Glutamatergic neuron (in vitro differentiated cells): Measurements from ENCODE around the gene ANKRD36C. TPM values are rescaled to one million over a fixed set of nuclear protein-coding genes. Genes with fewer than 3 reads are reported as not detected.
"Not testable (repeated sequence)": the region's sequence is repeated elsewhere in the genome, so short reads cannot be mapped to it uniquely, and the experiment has no call there.

Experiments
- DNase-seq: peaks from one replicate; pipeline ENCODE4 v3.0.0; 2022
- H3K27ac Mint-ChIP-seq: one replicate; pipeline ENCODE4 v1.8.0; 2020; ENCODE audit warnings: mild to moderate bottlenecking, mixed read lengths, inconsistent platforms; ENCODE audit not compliant: unreplicated experiment
- H3K27me3 Mint-ChIP-seq: one replicate; pipeline ENCODE4 v1.8.0; 2020; ENCODE audit warnings: mild to moderate bottlenecking, moderate library complexity, mixed read lengths, inconsistent platforms; ENCODE audit not compliant: unreplicated experiment
- H3K36me3 Mint-ChIP-seq: one replicate; pipeline ENCODE4 v1.8.0; 2020; ENCODE audit warnings: mild to moderate bottlenecking, mixed read lengths, inconsistent platforms; ENCODE audit not compliant: unreplicated experiment
- H3K4me1 Mint-ChIP-seq: one replicate; pipeline ENCODE4 v1.8.0; 2020; ENCODE audit warnings: mild to moderate bottlenecking, low read depth, mixed read lengths, inconsistent platforms; ENCODE audit not compliant: unreplicated experiment
- H3K4me3 Mint-ChIP-seq: one replicate; pipeline ENCODE4 v1.8.0; 2020; ENCODE audit warnings: mild to moderate bottlenecking, mixed read lengths, inconsistent platforms; ENCODE audit not compliant: unreplicated experiment
- H3K9me3 Mint-ChIP-seq: one replicate; pipeline ENCODE4 v1.8.0; 2020; ENCODE audit warnings: mild to moderate bottlenecking, moderate library complexity, mixed read lengths, inconsistent platforms; ENCODE audit not compliant: unreplicated experiment
- total RNA-seq: library from RNA; stranded (reverse); fragmentation: NEBNext Ultra II Directional; extraction: Animal tissue kit (Norgen Biotek cat#: 25700); gene quantifications from one replicate; pipeline ENCODE4 v1.2.1, GENCODE V29; 2021; ENCODE audit not compliant: unreplicated experiment
- TF ChIP-seq, protein P1 (sequence below): fragments of 200-600 bp; sonication (generic); IDR thresholded peaks from one replicate; pipeline ENCODE4 v1.5.0; 2021; ENCODE audit not compliant: partially characterized antibody, unreplicated experiment

ANKRD36C gene
- total RNA-seq, 1 donor from 2014 or later = 75.7 TPM

DNA sequence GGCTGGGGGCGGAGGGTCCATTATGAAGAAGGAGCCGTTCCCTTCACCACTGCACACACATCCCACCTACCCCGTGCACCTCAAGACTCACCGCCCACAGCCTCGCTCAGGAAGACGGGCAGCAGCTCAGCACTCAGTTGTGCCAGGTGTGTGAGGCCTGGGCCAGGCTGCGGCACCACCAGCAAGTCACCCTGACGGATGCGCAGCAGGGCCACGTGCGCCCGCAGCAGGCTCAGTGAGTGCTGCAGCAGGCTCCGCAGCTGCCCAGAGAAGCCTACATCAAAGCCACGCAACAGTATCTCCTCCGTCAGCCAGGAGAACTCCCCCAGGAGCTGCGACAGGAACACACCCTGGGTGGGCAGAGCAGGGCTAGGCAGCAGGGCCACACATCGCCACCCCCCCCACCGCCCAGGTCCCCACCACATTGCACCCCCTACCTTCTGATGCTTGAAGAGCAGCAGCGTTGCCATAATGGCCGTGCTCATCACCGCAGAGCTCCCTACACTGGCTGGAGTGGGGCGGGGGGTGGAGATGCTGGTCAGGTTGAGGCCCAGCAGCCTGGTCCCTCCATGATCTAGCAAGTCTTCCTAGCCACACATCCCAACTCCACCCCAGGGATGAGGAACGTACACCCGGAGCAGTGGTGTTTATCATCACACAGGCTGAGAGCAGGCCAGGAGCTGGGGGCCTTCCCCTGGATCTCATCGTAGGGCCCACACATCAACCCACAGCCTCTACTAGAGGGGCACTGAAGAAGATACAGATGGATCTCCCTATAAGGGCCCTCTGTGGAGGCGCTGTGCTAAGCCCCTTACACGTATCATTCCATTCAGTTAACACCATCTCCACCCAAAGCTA is 32.9 kb upstream of the ANKRD36C start:
- DNase-seq = no peak
- H3K27me3 Mint-ChIP-seq = peaks cover 3% of the 10 kb centered on the region
- H3K27ac Mint-ChIP-seq = no peak overlapping the region
- TF ChIP-seq, protein P1, sequence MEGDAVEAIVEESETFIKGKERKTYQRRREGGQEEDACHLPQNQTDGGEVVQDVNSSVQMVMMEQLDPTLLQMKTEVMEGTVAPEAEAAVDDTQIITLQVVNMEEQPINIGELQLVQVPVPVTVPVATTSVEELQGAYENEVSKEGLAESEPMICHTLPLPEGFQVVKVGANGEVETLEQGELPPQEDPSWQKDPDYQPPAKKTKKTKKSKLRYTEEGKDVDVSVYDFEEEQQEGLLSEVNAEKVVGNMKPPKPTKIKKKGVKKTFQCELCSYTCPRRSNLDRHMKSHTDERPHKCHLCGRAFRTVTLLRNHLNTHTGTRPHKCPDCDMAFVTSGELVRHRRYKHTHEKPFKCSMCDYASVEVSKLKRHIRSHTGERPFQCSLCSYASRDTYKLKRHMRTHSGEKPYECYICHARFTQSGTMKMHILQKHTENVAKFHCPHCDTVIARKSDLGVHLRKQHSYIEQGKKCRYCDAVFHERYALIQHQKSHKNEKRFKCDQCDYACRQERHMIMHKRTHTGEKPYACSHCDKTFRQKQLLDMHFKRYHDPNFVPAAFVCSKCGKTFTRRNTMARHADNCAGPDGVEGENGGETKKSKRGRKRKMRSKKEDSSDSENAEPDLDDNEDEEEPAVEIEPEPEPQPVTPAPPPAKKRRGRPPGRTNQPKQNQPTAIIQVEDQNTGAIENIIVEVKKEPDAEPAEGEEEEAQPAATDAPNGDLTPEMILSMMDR = no peak
- no peaks in the 10 kb centered on the region for H3K36me3 Mint-ChIP-seq
- H3K4me1 Mint-ChIP-seq = peaks cover 2% of the 10 kb centered on the region
- H3K9me3 Mint-ChIP-seq = peaks cover 5% of the 10 kb centered on the region
- H3K4me3 Mint-ChIP-seq = no peak overlapping the region

DNA sequence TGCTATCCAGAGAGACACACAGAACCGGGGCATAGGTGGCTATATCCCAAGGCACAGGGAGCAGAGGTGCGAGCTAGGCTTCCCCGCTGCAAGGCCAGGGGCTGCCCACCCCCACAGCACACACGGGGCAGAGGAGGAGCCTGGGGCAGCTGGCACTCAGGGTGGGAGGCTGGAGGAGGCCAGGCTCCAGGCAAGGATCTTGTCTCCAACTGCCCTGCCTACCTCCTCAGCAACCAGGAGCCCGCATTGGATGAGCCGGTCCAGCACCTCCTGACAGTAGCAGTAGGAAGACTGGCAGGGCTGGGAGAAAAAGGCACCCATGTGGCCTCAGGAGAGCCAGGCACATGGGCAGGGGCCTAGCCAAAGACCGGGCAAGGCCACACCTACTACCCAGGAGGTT is 32.1 kb upstream of the ANKRD36C start:
- not testable (repeated sequence) for H3K36me3 Mint-ChIP-seq, DNase-seq, H3K4me1 Mint-ChIP-seq, H3K9me3 Mint-ChIP-seq, H3K27ac Mint-ChIP-seq, H3K27me3 Mint-ChIP-seq, H3K4me3 Mint-ChIP-seq

DNA sequence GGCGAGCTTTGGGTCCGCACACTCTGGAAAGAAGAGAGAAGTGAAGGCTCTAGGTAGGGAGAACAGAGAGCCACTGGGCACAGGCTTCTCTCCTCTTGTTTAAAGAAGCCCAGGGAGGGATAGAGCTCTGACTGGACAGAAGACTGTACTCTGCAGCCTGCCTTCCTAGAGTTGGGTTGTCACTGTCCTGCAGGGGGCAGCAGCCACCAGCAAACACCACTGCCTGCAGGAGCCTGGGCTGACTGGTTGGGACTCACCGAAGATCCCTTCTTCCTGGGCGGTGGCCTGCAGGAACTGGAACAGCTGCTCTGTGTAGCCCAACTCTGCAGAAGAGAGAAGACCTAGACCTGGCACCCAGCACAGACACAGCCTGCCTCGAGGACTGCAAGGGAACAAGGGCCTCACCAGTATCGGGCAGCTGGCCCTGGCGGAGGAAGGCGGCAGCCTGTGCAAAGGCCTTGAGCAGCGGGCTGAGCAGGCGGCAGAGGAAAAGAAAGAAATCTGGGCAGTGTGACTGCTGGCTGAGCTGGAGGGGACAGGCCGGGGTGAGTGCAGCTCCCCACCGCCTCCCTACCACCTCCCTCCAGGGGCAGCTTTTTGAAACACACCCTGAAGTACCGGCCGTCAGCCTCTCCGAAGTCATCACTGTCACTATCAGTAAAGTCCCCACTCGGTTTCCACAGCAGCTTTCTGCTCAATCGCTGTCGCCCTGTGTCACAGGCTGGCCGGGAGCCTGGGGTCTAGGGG is 31.2 kb upstream of the ANKRD36C start:
- H3K36me3 Mint-ChIP-seq, H3K4me1 Mint-ChIP-seq, H3K4me3 Mint-ChIP-seq, H3K9me3 Mint-ChIP-seq, H3K27me3 Mint-ChIP-seq: not testable (repeated sequence)
- TF ChIP-seq, protein P1 = peak; percentile 84
- H3K27ac Mint-ChIP-seq = peak overlapping the region; percentile 22
- peak; percentile 92 for DNase-seq

DNA sequence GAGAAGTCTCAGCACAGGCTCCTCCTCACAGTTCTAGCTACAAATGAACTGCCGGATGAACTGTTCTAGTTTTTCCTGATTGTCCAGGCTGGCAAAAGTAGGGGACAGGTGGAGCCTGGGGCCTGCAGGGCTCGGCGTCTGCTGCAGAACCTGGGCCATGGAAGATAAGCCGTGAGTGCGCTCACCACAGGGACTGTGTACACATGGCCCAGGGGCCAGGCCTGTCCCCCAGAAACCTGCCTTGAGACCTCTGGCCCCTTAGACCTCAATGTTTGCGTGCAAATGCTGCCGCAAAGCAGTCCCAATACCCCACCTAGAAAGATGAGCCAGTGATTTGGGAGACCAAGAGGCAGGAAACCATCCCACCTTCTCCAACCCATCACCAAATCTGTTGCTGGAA is 30.5 kb upstream of the ANKRD36C start:
- H3K36me3 Mint-ChIP-seq, H3K27ac Mint-ChIP-seq, H3K4me3 Mint-ChIP-seq, H3K4me1 Mint-ChIP-seq, H3K27me3 Mint-ChIP-seq, DNase-seq, H3K9me3 Mint-ChIP-seq: not testable (repeated sequence)

DNA sequence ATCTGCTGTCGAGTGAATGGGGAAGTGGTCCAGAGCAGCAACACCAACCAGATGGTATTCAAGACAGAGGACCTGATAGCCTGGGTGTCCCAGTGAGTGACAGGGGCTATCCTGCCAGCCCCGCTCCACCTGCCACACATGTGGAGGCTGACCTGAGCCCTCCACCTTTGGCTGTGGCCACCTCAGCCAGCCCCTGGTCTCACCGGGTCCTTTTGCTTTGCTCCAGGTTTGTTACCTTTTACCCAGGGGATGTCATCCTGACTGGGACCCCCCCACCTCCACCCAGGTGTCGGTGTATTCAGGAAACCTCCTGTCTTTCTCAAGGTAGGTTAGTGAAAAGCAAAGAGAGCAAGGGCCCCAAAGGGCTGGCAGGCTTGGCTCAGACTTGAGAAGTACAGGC is 29.5 kb upstream of the ANKRD36C start:
- H3K36me3 Mint-ChIP-seq = not testable (repeated sequence)

DNA sequence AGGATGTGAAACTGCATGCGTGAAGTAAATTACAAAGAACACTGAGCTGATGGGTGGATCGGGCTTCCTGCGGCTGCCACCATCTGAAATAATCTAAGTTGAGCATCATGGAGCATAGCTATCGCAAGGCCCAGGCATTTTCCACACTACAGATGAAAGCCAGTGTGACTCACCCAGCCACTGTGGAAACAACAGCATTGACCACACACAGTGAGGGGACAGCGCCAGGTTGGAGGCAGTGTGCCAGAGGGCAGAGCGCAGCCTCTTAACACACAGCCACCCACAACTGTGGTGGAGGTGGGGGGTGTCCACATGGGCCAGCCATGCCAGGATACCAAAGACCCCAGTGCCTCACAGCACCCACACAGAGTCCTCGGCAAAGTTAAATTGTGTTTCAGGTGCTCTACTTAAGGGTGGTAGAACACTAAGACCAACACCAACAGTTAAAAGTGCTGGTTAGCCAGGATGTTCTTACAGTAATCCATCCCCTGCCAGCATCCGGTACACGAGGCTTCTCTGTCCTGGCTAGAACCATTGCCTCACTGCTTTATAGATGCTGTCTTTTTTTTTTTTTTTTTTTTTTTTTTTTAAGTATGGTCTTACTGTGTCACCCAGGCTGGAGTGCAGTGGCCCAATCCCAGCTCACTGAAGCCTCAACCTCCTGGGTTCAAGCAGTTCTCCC is 28.4 kb upstream of the ANKRD36C start:
- H3K27me3 Mint-ChIP-seq, DNase-seq, H3K9me3 Mint-ChIP-seq, H3K4me3 Mint-ChIP-seq, H3K36me3 Mint-ChIP-seq, H3K27ac Mint-ChIP-seq, H3K4me1 Mint-ChIP-seq: not testable (repeated sequence)

More for the DNA sequence above, 29.5 kb upstream of the ANKRD36C start:
- H3K4me1 Mint-ChIP-seq, H3K27me3 Mint-ChIP-seq, H3K9me3 Mint-ChIP-seq, H3K4me3 Mint-ChIP-seq, H3K27ac Mint-ChIP-seq, DNase-seq: not testable (repeated sequence)

DNA sequence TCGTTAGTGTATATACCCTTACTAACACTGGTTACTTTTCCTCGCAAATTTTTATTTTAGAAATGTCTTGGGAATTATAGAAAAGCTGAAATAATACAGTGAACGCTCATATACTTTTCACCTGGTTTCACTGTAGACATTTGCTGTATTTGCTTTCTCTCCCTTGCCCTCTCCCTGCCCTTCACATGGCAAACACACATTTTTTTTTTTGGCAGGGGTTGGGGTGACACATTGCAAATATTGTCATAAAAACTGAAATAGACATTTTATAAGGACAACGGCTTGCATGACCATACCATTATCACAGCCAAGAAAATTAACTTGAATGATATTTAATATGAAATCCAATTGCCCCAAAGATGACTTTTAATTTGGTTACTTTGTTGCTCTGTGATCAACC is 24.7 kb upstream of the ANKRD36C start:
- not testable (repeated sequence) for H3K27ac Mint-ChIP-seq, H3K27me3 Mint-ChIP-seq, DNase-seq, H3K4me1 Mint-ChIP-seq, H3K4me3 Mint-ChIP-seq, H3K36me3 Mint-ChIP-seq, H3K9me3 Mint-ChIP-seq

DNA sequence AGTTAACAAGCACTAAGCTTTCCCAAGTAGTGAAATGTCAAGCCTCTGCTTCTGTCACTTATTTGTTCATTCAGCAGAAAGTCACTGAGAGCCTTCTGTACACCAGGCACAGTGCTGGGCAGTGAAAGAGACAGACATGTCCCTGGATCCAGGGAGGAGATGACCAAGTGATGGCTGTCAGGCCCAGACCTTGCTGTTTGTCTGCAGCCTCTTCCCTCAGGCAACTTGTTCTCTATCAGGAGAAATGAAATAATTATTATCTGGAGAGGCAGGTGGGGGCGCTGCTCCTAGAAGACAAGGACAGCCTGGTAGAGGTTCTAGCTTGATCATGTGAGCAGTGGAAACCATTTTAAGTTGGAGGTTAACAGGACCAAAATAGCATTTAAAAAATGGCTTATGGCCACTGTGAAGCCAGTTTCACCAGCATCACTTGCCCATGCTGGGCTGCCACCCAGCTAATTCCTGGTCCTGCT is 21.2 kb upstream of the ANKRD36C start:
- H3K4me3 Mint-ChIP-seq, DNase-seq, H3K36me3 Mint-ChIP-seq, H3K27me3 Mint-ChIP-seq, H3K9me3 Mint-ChIP-seq, H3K4me1 Mint-ChIP-seq, H3K27ac Mint-ChIP-seq: not testable (repeated sequence)

DNA sequence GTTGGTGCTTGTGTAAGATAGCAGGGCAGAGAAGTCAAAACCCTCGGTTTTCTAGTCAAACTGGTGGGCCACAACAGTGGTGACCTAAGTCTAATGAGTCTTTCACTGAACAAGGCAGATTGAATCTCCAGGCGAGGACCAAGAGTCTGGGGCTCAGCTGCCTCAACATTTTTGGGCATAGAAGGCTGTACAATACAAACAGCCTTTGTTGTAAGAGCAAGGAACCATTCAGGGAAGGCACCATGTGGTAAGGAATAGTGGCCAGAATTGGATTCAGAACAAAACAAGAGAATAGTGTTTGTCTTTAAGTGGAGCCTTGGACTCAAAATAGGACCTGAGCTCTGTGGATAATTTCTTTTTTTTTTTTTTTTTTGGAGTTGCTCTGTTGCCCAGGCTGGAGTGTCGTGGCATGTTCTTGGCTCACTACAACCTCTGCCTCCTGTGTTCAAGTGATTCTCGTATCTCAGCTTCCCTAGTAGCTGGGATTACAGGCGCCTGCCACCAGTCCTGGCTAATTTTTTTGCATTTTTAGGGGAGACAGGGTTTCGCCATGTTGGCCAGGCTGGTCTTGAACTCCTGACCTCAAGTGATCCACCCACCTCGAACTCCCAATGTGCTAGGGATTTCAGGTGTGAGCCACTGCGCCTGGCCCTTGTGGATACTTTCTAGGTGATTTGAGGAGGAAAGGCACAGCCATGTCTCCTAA is 20.6 kb upstream of the ANKRD36C start:
- not testable (repeated sequence) for H3K27ac Mint-ChIP-seq, H3K27me3 Mint-ChIP-seq, H3K9me3 Mint-ChIP-seq, H3K4me1 Mint-ChIP-seq, DNase-seq, H3K4me3 Mint-ChIP-seq, H3K36me3 Mint-ChIP-seq
